Astrocyte (in vitro differentiated cells and primary cell): ENCODE measurements around the gene MYOM3. TPM values are rescaled to one million over a fixed set of nuclear protein-coding genes. Genes with fewer than 3 reads are reported as not detected.

Source experiments
- DNase-seq: peaks from one replicate; pipeline ENCODE4 v3.0.0-alpha.2; 2010; ENCODE audit warnings: low read depth
- FAIRE-seq: peaks from 2 replicates; lab custom pipeline; 2011; peaks lifted over from hg19 to GRCh38; lab: Jason Lieb, UNC
- H2AFZ ChIP-seq: 2 replicates; pipeline ENCODE4 v1.6.0; 2012; ENCODE audit warnings: low read depth, low read length, inconsistent platforms
- H3K27ac ChIP-seq: 2 replicates; pipeline ENCODE4 v1.5.1; 2011; ENCODE audit warnings: low read depth, low read length, inconsistent platforms
- H3K27me3 ChIP-seq: 2 replicates; pipeline ENCODE4 v1.6.0; 2011; ENCODE audit warnings: low read length, inconsistent platforms; ENCODE audit not compliant: insufficient read depth
- H3K36me3 ChIP-seq: 2 replicates; pipeline ENCODE4 v1.5.1; 2011; ENCODE audit warnings: low read length, inconsistent platforms; ENCODE audit not compliant: insufficient read depth
- H3K4me1 ChIP-seq: 2 replicates; pipeline ENCODE4 v1.5.1; 2011; ENCODE audit warnings: low read length, inconsistent platforms; ENCODE audit not compliant: insufficient read depth
- H3K4me2 ChIP-seq: 2 replicates; pipeline ENCODE4 v1.6.0; 2012; ENCODE audit warnings: low read length, inconsistent platforms
- H3K4me3 ChIP-seq: 2 replicates; pipeline ENCODE4 v1.5.1; 2011; ENCODE audit warnings: low read depth, mild to moderate bottlenecking, low read length, inconsistent platforms; ENCODE audit not compliant: insufficient read depth
- H3K79me2 ChIP-seq: 2 replicates; pipeline ENCODE4 v1.6.0; 2012; ENCODE audit warnings: mild to moderate bottlenecking, low read length, inconsistent platforms; ENCODE audit not compliant: insufficient read depth
- H3K9ac ChIP-seq: 2 replicates; pipeline ENCODE4 v1.6.0; 2012; ENCODE audit warnings: mild to moderate bottlenecking, low read length, inconsistent platforms
- H3K9me3 ChIP-seq: 2 replicates; pipeline ENCODE4 v1.5.1; 2012; ENCODE audit warnings: low read depth, mild to moderate bottlenecking, low read length, inconsistent platforms; ENCODE audit not compliant: insufficient read depth
- H4K20me1 ChIP-seq: 2 replicates; pipeline ENCODE4 v1.6.0; 2012; ENCODE audit warnings: low read length, inconsistent platforms; ENCODE audit not compliant: insufficient read depth
- H3K27ac Mint-ChIP-seq: one replicate; pipeline ENCODE4 v1.8.0; 2021; ENCODE audit warnings: mild to moderate bottlenecking, mixed read lengths; ENCODE audit not compliant: unreplicated experiment
- H3K27me3 Mint-ChIP-seq: one replicate; pipeline ENCODE4 v1.8.0; 2021; ENCODE audit warnings: low read depth, mixed read lengths; ENCODE audit not compliant: unreplicated experiment
- H3K36me3 Mint-ChIP-seq: one replicate; pipeline ENCODE4 v1.8.0; 2021; ENCODE audit warnings: low read depth, mixed read lengths; ENCODE audit not compliant: unreplicated experiment
- H3K4me1 Mint-ChIP-seq: one replicate; pipeline ENCODE4 v1.8.0; 2021; ENCODE audit warnings: low read depth, mixed read lengths; ENCODE audit not compliant: unreplicated experiment
- H3K4me3 Mint-ChIP-seq: one replicate; pipeline ENCODE4 v1.8.0; 2021; ENCODE audit warnings: mild to moderate bottlenecking, moderate library complexity, mixed read lengths; ENCODE audit not compliant: unreplicated experiment
- H3K9me3 Mint-ChIP-seq: one replicate; pipeline ENCODE4 v1.8.0; 2021; ENCODE audit warnings: mild to moderate bottlenecking, mixed read lengths; ENCODE audit not compliant: unreplicated experiment
- EZH2 ChIP-seq: IDR thresholded peaks from 2 replicates; pipeline ENCODE4 v1.6.1; 2012; ENCODE audit warnings: mild to moderate bottlenecking, low read length, inconsistent platforms; ENCODE audit not compliant: insufficient read depth
- total RNA-seq: library from RNA; stranded (reverse); gene quantifications from 2 replicates; pipeline ENCODE4 v1.2.1, GENCODE V29; 2021
- TF ChIP-seq, protein P1 (sequence below): IDR thresholded peaks from 2 replicates; pipeline ENCODE4 v1.5.1; 2011; ENCODE audit warnings: low read depth, mild to moderate bottlenecking, inconsistent platforms, low read length, moderate library complexity; ENCODE audit not compliant: insufficient read depth

MYOM3 gene
- total RNA-seq, 1 donor from 2014 or later: 1.0 TPM

- H3K27me3 Mint-ChIP-seq: peaks cover 4% of the 10 kb centered on the region
- H3K27me3 ChIP-seq: no peaks in the 10 kb centered on the region
- DNase-seq: no peak
- H3K4me3 ChIP-seq: no peak overlapping the region
- TF ChIP-seq EZH2: no peak
- TF ChIP-seq, protein P1, sequence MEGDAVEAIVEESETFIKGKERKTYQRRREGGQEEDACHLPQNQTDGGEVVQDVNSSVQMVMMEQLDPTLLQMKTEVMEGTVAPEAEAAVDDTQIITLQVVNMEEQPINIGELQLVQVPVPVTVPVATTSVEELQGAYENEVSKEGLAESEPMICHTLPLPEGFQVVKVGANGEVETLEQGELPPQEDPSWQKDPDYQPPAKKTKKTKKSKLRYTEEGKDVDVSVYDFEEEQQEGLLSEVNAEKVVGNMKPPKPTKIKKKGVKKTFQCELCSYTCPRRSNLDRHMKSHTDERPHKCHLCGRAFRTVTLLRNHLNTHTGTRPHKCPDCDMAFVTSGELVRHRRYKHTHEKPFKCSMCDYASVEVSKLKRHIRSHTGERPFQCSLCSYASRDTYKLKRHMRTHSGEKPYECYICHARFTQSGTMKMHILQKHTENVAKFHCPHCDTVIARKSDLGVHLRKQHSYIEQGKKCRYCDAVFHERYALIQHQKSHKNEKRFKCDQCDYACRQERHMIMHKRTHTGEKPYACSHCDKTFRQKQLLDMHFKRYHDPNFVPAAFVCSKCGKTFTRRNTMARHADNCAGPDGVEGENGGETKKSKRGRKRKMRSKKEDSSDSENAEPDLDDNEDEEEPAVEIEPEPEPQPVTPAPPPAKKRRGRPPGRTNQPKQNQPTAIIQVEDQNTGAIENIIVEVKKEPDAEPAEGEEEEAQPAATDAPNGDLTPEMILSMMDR: no peak
- H3K4me3 Mint-ChIP-seq: no peak overlapping the region
- no peaks in the 10 kb centered on the region for H3K9me3 ChIP-seq
- H4K20me1 ChIP-seq: no peaks in the 10 kb centered on the region
- H2AFZ ChIP-seq: no peak overlapping the region
- H3K36me3 ChIP-seq: no peaks in the 10 kb centered on the region
- H3K4me2 ChIP-seq: no peak overlapping the region
- no peak overlapping the region for H3K27ac Mint-ChIP-seq
- H3K9ac ChIP-seq: no peak overlapping the region
- H3K36me3 Mint-ChIP-seq: no peaks in the 10 kb centered on the region
- no peaks in the 10 kb centered on the region for H3K79me2 ChIP-seq
- H3K27ac ChIP-seq: no peak overlapping the region
- peaks cover 10% of the 10 kb centered on the region for H3K4me1 ChIP-seq
- no peaks in the 10 kb centered on the region for H3K9me3 Mint-ChIP-seq
- no peak for FAIRE-seq
- peaks cover 8% of the 10 kb centered on the region for H3K4me1 Mint-ChIP-seq
These were observed 8.5 kb downstream of the MYOM3 start for GRCh38 chr1:24103408-24103807.

DNA sequence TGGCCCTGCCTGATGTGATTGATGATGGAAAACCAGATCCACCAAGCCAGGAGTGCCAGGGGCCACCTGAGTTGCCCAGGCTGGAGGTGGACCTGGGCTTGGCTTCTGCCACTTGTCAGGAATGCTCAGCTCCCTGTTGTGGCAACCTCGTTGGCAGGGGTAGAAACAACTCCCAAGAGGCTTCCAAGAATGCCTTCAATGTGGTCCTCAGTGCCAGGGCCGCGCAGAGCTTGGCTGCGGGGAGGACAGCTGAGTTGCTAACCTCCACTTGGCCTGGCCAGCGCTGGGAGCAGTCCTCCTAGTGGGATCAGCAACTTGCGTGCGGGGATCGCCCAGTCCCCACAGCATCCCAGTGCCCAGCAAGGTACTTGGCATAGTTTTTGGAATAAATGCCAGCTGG, 9.0 kb downstream of the MYOM3 start:
- no peak for DNase-seq
- TF ChIP-seq, protein P1: no peak
- no peak for TF ChIP-seq EZH2
- Mint-ChIP-seq H3K36me3 (no peaks in the 10 kb centered on the region), H3K27me3 (peaks cover 7% of the 10 kb centered on the region), H3K4me1 (peaks cover 5% of the 10 kb centered on the region), H3K9me3 (no peaks in the 10 kb centered on the region), H3K27ac (no peak overlapping the region), H3K4me3 (no peak overlapping the region)
- Histone ChIP-seq H3K4me1 (peaks cover 5% of the 10 kb centered on the region), H2AFZ (no peak overlapping the region), H3K79me2 (no peaks in the 10 kb centered on the region), H4K20me1 (no peaks in the 10 kb centered on the region), H3K36me3 (no peaks in the 10 kb centered on the region), H3K9ac (no peak overlapping the region), H3K4me2 (no peak overlapping the region), H3K27ac (no peak overlapping the region), H3K27me3 (peaks cover 1% of the 10 kb centered on the region), H3K4me3 (no peak overlapping the region), H3K9me3 (no peaks in the 10 kb centered on the region)
- FAIRE-seq: no peak

DNA sequence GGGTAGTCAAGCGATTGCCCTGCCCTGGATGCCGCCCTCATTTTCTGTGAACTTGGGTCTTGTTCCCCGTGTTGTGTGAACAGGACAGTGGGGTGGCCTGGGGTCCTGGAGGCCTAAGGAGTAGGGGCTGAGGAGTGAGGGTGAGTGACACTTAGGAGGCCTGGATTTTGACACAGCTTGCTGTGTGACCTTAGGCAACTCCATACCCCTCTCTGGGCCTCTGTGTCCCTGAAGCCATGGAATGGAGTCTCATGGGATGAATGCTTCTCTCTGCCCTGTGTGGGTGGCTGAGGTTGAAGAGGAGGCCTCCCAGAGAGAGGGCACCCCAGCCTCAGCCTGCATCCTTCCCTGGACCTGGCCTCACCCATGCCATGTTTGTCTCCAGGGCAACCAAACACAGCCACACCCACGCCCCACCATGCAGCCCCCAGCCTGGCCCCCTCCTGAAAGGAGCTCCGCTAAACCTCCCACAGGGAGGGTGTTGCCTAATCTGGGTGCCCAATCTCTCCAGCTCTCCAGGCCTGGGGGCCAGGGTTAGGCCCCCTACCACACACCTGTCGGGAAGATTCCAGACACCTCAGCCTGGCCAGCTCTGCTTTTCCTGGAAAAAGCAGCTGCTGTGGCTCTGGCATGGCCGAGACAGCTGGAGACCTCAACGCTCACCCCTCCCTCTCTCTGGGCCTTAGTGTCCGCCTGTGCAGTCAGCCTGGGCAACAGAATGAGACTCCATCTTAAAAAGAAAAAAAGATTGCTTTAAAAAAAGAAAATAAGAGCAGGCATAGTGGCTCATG, 9.9 kb downstream of the MYOM3 start:
- DNase-seq (no peak), FAIRE-seq (no peak)
- Mint-ChIP-seq H3K36me3 (no peaks in the 10 kb centered on the region), H3K4me3 (no peak overlapping the region), H3K27me3 (peaks cover 15% of the 10 kb centered on the region), H3K9me3 (no peaks in the 10 kb centered on the region), H3K27ac (no peak overlapping the region), H3K4me1 (no peaks in the 10 kb centered on the region)
- Histone ChIP-seq H2AFZ (no peak overlapping the region), H3K36me3 (no peaks in the 10 kb centered on the region), H3K4me1 (no peaks in the 10 kb centered on the region), H3K79me2 (no peaks in the 10 kb centered on the region), H3K9ac (no peak overlapping the region), H3K4me2 (no peak overlapping the region), H3K27me3 (peaks cover 2% of the 10 kb centered on the region), H3K27ac (no peak overlapping the region), H3K4me3 (no peak overlapping the region), H3K9me3 (no peaks in the 10 kb centered on the region), H4K20me1 (no peaks in the 10 kb centered on the region)
- TF ChIP-seq, protein P1: no peak
- TF ChIP-seq EZH2: no peak
